HG03520 (cell line): ENCODE measurements around the gene GINS3.
A peak's percentile ranks its signal among the peaks of the same experiment; 100 is the strongest.

Experiments
- ATAC-seq: cut with Tn5 transposase; IDR thresholded peaks from one replicate; pipeline ENCODE4 v1.9.1; 2021; ENCODE audit warnings: mild to moderate bottlenecking, moderate library complexity; ENCODE audit not compliant: unreplicated experiment

GINS3 gene

GRCh38 chr16:58392215-58393137 lies at the start of gene GINS3:
Gene GINS3, plus strand, starts transcription at chr16:58392471. Its CDS starts 131 bp downstream, at chr16:58392602.
- peak; percentile 88 for ATAC-seq

- no peak for ATAC-seq
Observed at GRCh38 chr16:58343562-58343961, 48.7 kb upstream of the GINS3 start.

GRCh38 chr16:58345574-58346354 lies 46.5 kb upstream of the GINS3 start:
- no peak for ATAC-seq

- no peak for ATAC-seq
Observed at GRCh38 chr16:58346831-58347371, 45.4 kb upstream of the GINS3 start.

GRCh38 chr16:58348986-58349385 lies 43.3 kb upstream of the GINS3 start:
- no peak for ATAC-seq

GRCh38 chr16:58352690-58353089 lies 39.6 kb upstream of the GINS3 start:
- ATAC-seq: no peak

- no peak for ATAC-seq
Observed at GRCh38 chr16:58360041-58360634, 32.1 kb upstream of the GINS3 start.

GRCh38 chr16:58361726-58362125 lies 30.5 kb upstream of the GINS3 start:
- no peak for ATAC-seq

- no peak for ATAC-seq
Observed at GRCh38 chr16:58363746-58364393, 28.4 kb upstream of the GINS3 start.

GRCh38 chr16:58365623-58366022 lies 26.6 kb upstream of the GINS3 start:
- no peak for ATAC-seq

GRCh38 chr16:58366247-58367031 lies 25.8 kb upstream of the GINS3 start:
- ATAC-seq: no peak

- no peak for ATAC-seq
Observed at GRCh38 chr16:58367252-58367651, 25.0 kb upstream of the GINS3 start.

- no peak for ATAC-seq
Observed at GRCh38 chr16:58371841-58372240, 20.4 kb upstream of the GINS3 start.

GRCh38 chr16:58375386-58375785 lies 16.9 kb upstream of the GINS3 start:
- ATAC-seq: no peak

- ATAC-seq: no peak
Observed at GRCh38 chr16:58377932-58378331, 14.3 kb upstream of the GINS3 start.

GRCh38 chr16:58378401-58378800 lies 13.9 kb upstream of the GINS3 start:
- no peak for ATAC-seq

- no peak for ATAC-seq
Observed at GRCh38 chr16:58379736-58380135, 12.5 kb upstream of the GINS3 start.

- ATAC-seq: no peak
Observed at GRCh38 chr16:58381661-58382060, 10.6 kb upstream of the GINS3 start.

GRCh38 chr16:58384437-58385055 lies 7.7 kb upstream of the GINS3 start:
- ATAC-seq: no peak
